HepG2 (cell line): ENCODE data around the gene CCDC106. TPM values are rescaled to one million over a fixed set of nuclear protein-coding genes. Genes with fewer than 3 reads are reported as not detected.

Experiments used
- ARHGAP35 ChIP-seq: sonication (generic); formaldehyde crosslinking; IDR thresholded peaks from 2 replicates; pipeline ENCODE4 v1.9.0; 2022; ENCODE audit warnings: mild to moderate bottlenecking, inconsistent platforms, moderate library complexity, missing genetic modification reagents, borderline replicate concordance
- HES4 ChIP-seq: sonication (generic); formaldehyde crosslinking; IDR thresholded peaks from 2 replicates; pipeline ENCODE4 v1.9.0; 2021; ENCODE audit warnings: mild to moderate bottlenecking, missing genetic modification reagents, borderline replicate concordance
- KDM2A ChIP-seq: sonication (generic); formaldehyde crosslinking; IDR thresholded peaks from 2 replicates; pipeline ENCODE4 v1.4.0; 2020; ENCODE audit warnings: low read depth, missing genetic modification reagents, borderline replicate concordance
- PAWR ChIP-seq: sonication (generic); formaldehyde crosslinking; IDR thresholded peaks from 2 replicates; pipeline ENCODE4 v1.4.0; 2020; ENCODE audit warnings: missing genetic modification reagents, mild to moderate bottlenecking, borderline replicate concordance
- PHF20 ChIP-seq: sonication (generic); formaldehyde crosslinking; IDR thresholded peaks from 2 replicates; pipeline ENCODE4 v1.5.0; 2020; ENCODE audit warnings: mild to moderate bottlenecking, missing genetic modification reagents
- POLR2G ChIP-seq: fragments of 200-400 bp; formaldehyde crosslinking; IDR thresholded peaks from 2 replicates; pipeline ENCODE4 v1.6.1; 2018; ENCODE audit warnings: mild to moderate bottlenecking, low read depth, low read length, moderate library complexity
- RBFOX2 ChIP-seq: fragments of 200-400 bp; formaldehyde crosslinking; IDR thresholded peaks from 2 replicates; pipeline ENCODE4 v1.6.1; 2017; ENCODE audit warnings: low read depth, mild to moderate bottlenecking, low read length
- ZFY ChIP-seq: sonication (generic); formaldehyde crosslinking; IDR thresholded peaks from 2 replicates; pipeline ENCODE4 v1.4.0; 2020; ENCODE audit warnings: missing genetic modification reagents
- ZNF263 ChIP-seq: sonication (generic); formaldehyde crosslinking; IDR thresholded peaks from 2 replicates; pipeline ENCODE4 v1.4.0; 2020; ENCODE audit warnings: missing genetic modification reagents
- ZNF747 ChIP-seq: sonication (generic); formaldehyde crosslinking; IDR thresholded peaks from 2 replicates; pipeline ENCODE4 v1.8.1; 2023; ENCODE audit warnings: missing genetic modification reagents, mild to moderate bottlenecking, borderline replicate concordance
- polyA plus RNA-seq, 8 experiments: library from polyadenylated mRNA; depleted of rRNA in 3 of 8; stranded (reverse) in 7 of 8; unstranded in 1 of 8; fragments of >200 nt; fragmentation: Illumina TruSeq in 4 of 8; extraction: Trizol in 4 of 8; gene quantifications; 2 replicates each; pipeline versions ENCODE4 v1.2.1 to v1.2.3, GENCODE V29; 2011 to 2016; ENCODE audit warnings: low read depth in 4 of 8, missing spikeins in 1 of 8, mixed read lengths in 1 of 8; ENCODE audit not compliant: insufficient read depth in 1 of 8
- total RNA-seq, 5 experiments: library from RNA; depleted of rRNA; stranded (reverse); fragments of >200 nt; fragmentation: Illumina TruSeq; extraction: Trizol; gene quantifications; 2 replicates each; pipeline ENCODE4 v1.2.3, GENCODE V29; 2016; ENCODE audit warnings: low read depth in 1 of 5
- TF ChIP-seq, protein P1 (sequence below): sonication (generic); formaldehyde crosslinking; IDR thresholded peaks from 2 replicates; pipeline ENCODE4 v1.4.0; 2020; ENCODE audit warnings: mild to moderate bottlenecking, missing genetic modification reagents
- TF ChIP-seq, protein P2 (sequence below): sonication (generic); formaldehyde crosslinking; IDR thresholded peaks from 2 replicates; pipeline ENCODE4 v1.5.0; 2020; ENCODE audit warnings: mild to moderate bottlenecking, missing genetic modification reagents, borderline replicate concordance

Gene CCDC106
- total and polyA plus RNA-seq, 2 of the 13 experiments (the other 11 are each of a cell fraction or from before 2014, with no cell fraction given) = 4.7 to 8.8 TPM

DNA sequence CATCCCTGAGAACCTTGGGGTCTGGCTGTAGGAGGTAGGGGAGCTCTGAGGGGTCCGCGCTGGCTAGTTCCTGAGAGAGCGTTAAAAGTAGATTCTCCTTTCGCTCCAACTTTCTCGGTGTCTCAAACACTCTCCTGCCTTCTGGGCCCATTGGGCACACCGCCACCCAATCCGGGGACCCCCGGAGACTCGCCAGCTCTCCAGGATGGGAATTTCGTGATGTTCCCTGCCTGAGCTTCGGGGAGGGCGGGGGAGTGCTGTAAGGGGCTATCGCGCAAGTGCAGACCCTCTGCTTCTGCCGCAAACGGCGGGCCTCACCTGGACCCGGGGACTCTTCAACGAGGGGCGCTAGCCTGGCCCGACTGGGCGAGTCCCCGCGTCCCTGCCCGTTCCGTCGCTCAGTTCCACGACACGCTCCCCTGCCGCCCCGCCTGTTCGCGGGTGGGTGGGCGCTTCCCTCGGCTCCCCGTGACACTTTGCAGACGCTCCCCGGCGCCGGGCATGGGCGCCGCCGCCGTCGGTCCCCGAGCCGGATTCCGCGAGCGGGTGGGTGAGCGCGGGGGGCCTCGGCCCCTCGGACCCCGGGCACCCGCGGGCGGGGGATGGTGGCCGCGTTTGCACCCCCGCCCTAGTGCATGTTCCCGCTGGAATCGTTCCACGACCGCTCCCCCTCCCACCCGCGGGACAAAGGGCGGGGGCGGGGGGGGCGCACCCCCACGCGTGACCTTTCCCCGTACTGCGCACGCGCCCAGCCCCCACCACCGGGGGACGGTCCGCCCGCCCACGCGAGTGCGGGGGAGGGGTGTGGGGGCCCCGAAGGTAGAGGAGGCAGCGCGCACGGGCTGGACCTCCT is at the start of gene CCDC106 (continued):
- TF ChIP-seq, protein P1, sequence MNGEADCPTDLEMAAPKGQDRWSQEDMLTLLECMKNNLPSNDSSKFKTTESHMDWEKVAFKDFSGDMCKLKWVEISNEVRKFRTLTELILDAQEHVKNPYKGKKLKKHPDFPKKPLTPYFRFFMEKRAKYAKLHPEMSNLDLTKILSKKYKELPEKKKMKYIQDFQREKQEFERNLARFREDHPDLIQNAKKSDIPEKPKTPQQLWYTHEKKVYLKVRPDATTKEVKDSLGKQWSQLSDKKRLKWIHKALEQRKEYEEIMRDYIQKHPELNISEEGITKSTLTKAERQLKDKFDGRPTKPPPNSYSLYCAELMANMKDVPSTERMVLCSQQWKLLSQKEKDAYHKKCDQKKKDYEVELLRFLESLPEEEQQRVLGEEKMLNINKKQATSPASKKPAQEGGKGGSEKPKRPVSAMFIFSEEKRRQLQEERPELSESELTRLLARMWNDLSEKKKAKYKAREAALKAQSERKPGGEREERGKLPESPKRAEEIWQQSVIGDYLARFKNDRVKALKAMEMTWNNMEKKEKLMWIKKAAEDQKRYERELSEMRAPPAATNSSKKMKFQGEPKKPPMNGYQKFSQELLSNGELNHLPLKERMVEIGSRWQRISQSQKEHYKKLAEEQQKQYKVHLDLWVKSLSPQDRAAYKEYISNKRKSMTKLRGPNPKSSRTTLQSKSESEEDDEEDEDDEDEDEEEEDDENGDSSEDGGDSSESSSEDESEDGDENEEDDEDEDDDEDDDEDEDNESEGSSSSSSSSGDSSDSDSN = peak; percentile 19; the same call in 1 of the 2 replicates
- TF ChIP-seq ARHGAP35 (CRISPR knock-in tag) = peak; percentile 33; the same call in 1 of the 2 replicates
- TF ChIP-seq POLR2G = peak; percentile 14; the same call in 1 of the 2 replicates
- peak; percentile 76 for TF ChIP-seq RBFOX2
- TF ChIP-seq, protein P2, sequence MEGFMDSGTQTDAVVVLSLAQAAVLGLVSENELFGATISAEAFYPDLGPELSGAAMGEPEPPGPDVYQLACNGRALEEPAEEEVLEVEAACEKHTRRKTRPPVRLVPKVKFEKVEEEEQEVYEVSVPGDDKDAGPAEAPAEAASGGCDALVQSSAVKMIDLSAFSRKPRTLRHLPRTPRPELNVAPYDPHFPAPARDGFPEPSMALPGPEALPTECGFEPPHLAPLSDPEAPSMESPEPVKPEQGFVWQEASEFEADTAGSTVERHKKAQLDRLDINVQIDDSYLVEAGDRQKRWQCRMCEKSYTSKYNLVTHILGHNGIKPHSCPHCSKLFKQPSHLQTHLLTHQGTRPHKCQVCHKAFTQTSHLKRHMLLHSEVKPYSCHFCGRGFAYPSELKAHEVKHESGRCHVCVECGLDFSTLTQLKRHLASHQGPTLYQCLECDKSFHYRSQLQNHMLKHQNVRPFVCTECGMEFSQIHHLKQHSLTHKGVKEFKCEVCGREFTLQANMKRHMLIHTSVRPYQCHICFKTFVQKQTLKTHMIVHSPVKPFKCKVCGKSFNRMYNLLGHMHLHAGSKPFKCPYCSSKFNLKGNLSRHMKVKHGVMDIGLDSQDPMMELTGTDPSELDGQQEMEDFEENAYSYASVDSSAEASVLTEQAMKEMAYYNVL = peak; percentile 49
- peak; percentile 56; the same call in 1 of the 2 replicates for TF ChIP-seq ZFY (CRISPR knock-in tag)
- TF ChIP-seq KDM2A (CRISPR knock-in tag) = peak; percentile 68
- TF ChIP-seq HES4 (CRISPR knock-in tag) = peak; percentile 74; the same call in 1 of the 2 replicates
- TF ChIP-seq PHF20 (CRISPR knock-in tag) = peak; percentile 61; the same call in 1 of the 2 replicates
- peak; percentile 88; the same call in 1 of the 2 replicates for TF ChIP-seq ZNF747 (CRISPR knock-in tag)
- no peak for TF ChIP-seq PAWR
- TF ChIP-seq ZNF263 (CRISPR knock-in tag) = peak; percentile 8; the same call in 1 of the 2 replicates
